Measurements from ENCODE around the gene IPO11. TPM values are rescaled to one million over a fixed set of nuclear protein-coding genes. Genes with fewer than 3 reads are reported as not detected.

Gene IPO11
- total RNA-seq, 1 donor from 2014 or later, result 41.0 TPM

Other genes with a start within 250 kb of the IPO11 start
- gene KIF2A, start 106.6 kb upstream of the IPO11 start, total RNA-seq (ENCODE audit: low replicate concordance), result 45.4 and 58.5 TPM in 2 replicates
- gene DIMT1, start 8.9 kb upstream of the IPO11 start, total RNA-seq (ENCODE audit: low replicate concordance), result 22.1 and 23.2 TPM in 2 replicates
- gene LRRC70, start 166.1 kb downstream of the IPO11 start, total RNA-seq (ENCODE audit: low replicate concordance), result 1.1 and 1.3 TPM in 2 replicates

Data from type B pancreatic cell (in vitro differentiated cells).